ENCODE measurements around the gene GASK1B. TPM values are rescaled to one million over a fixed set of nuclear protein-coding genes. Genes with fewer than 3 reads are reported as not detected.
A peak's percentile ranks its signal among the peaks of the same experiment; 100 is the strongest.

GASK1B gene
- total RNA-seq, 2 donors from 2014 or later, result 147 to 169 TPM

DNA sequence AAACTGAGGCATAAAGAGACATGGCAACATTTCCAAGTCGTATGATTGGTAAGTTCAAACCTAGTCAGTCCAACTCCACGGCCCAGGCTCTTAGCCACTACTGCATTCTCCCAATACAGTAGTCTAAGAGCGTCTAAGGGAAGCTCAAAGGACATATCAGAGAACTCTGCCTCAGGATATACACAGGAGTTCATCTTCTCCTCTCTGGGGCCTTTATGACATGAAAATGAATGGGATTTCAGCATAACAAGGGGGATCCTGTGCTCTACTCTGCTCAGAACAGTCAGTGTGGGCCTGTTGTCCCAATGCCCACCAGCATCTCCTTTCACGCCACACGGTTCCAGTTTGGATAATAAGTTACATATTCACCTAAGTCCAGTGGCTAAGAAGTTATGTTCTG lies 4.2 kb downstream of the GASK1B start:
- Histone ChIP-seq H3K4me3 (peak overlapping the region; percentile 84), H3K27me3 (replicated peaks; ENCODE audit: insufficient read depth) (no peaks in the 10 kb centered on the region), H3K4me1 (ENCODE audit: control insufficient read depth in 1 of 2, low read depth in 2 of 2) (peaks cover 8 to 54% of the 10 kb centered on the region in 2 donors), H3K27ac (peak overlapping the region; percentile 93 to 98), H3K9me3 (no peaks in the 10 kb centered on the region), H3K36me3 (no peaks in the 10 kb centered on the region)
- DNase-seq (ENCODE audit: low spot score), result no peak
- ATAC-seq (ENCODE audit: insufficient number of reproducible peaks, low FRiP score, low read depth), result no peak
- TF ChIP-seq, protein P1, sequence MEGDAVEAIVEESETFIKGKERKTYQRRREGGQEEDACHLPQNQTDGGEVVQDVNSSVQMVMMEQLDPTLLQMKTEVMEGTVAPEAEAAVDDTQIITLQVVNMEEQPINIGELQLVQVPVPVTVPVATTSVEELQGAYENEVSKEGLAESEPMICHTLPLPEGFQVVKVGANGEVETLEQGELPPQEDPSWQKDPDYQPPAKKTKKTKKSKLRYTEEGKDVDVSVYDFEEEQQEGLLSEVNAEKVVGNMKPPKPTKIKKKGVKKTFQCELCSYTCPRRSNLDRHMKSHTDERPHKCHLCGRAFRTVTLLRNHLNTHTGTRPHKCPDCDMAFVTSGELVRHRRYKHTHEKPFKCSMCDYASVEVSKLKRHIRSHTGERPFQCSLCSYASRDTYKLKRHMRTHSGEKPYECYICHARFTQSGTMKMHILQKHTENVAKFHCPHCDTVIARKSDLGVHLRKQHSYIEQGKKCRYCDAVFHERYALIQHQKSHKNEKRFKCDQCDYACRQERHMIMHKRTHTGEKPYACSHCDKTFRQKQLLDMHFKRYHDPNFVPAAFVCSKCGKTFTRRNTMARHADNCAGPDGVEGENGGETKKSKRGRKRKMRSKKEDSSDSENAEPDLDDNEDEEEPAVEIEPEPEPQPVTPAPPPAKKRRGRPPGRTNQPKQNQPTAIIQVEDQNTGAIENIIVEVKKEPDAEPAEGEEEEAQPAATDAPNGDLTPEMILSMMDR (IDR thresholded peaks at IDR 0.05), result no peak

DNA sequence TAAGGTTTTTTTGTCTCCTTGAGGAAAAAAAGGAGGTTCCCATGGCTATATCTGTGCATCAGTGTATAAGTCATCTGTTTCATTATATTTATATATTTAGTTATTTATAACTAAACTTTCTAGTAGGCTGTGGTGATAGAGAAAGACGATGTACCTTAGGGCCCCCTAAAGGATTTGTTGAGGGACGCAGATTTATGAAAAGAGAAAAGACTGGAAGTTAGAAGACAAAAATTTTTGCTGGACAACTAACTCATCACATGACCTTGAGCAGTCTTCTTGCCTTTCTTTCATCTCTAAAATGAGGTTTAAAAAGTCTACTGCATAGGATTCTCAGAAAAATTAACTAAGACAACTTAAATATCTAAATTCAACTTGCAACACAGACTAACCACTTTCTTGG lies 6.1 kb downstream of the GASK1B start:
- no peak for ATAC-seq (ENCODE audit: insufficient number of reproducible peaks, low FRiP score, low read depth)
- H3K27ac ChIP-seq, result peak overlapping the region; percentile 93 to 98
- DNase-seq (ENCODE audit: low spot score), result no peak
- H3K36me3 ChIP-seq, result no peaks in the 10 kb centered on the region
- TF ChIP-seq, protein P1 (IDR thresholded peaks at IDR 0.05), result no peak
- H3K4me1 ChIP-seq (ENCODE audit: control insufficient read depth in 1 of 2, low read depth in 2 of 2), result peaks cover 13 to 64% of the 10 kb centered on the region in 2 donors
- no peaks in the 10 kb centered on the region for H3K9me3 ChIP-seq
- H3K4me3 ChIP-seq, result peak overlapping the region; percentile 84
- H3K27me3 ChIP-seq (replicated peaks; ENCODE audit: insufficient read depth), result no peaks in the 10 kb centered on the region

DNA sequence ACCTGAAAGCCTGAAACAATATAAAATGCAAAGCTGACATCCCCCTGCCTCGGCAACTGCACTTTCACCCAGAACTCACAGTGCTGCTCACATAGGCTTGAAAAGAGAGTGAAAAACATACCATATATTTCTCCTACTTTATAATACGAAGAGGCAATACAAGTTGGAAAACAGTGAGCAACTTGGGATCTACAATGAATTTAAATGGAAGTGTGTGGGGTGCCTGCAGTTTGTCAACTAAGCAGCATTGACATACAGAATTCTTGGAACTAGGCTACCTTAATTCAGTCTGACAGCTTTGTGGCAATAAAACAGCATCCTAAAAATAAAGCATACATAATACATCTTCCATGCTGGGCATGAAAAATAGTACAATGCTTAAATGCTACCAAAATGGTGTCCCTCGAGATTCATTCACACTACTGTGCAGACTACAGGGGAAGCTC lies 8.0 kb downstream of the GASK1B start:
- Histone ChIP-seq H3K4me3 (peak overlapping the region; percentile 84), H3K9me3 (no peaks in the 10 kb centered on the region), H3K4me1 (ENCODE audit: control insufficient read depth in 1 of 2, low read depth in 2 of 2) (peaks cover 16 to 78% of the 10 kb centered on the region in 2 donors), H3K36me3 (no peaks in the 10 kb centered on the region), H3K27me3 (replicated peaks; ENCODE audit: insufficient read depth) (no peaks in the 10 kb centered on the region), H3K27ac (peak overlapping the region; percentile 35 to 93)
- TF ChIP-seq, protein P1 (IDR thresholded peaks at IDR 0.05), result no peak
- DNase-seq (ENCODE audit: low spot score) (no peak), ATAC-seq (ENCODE audit: insufficient number of reproducible peaks, low FRiP score, low read depth) (no peak)

DNA sequence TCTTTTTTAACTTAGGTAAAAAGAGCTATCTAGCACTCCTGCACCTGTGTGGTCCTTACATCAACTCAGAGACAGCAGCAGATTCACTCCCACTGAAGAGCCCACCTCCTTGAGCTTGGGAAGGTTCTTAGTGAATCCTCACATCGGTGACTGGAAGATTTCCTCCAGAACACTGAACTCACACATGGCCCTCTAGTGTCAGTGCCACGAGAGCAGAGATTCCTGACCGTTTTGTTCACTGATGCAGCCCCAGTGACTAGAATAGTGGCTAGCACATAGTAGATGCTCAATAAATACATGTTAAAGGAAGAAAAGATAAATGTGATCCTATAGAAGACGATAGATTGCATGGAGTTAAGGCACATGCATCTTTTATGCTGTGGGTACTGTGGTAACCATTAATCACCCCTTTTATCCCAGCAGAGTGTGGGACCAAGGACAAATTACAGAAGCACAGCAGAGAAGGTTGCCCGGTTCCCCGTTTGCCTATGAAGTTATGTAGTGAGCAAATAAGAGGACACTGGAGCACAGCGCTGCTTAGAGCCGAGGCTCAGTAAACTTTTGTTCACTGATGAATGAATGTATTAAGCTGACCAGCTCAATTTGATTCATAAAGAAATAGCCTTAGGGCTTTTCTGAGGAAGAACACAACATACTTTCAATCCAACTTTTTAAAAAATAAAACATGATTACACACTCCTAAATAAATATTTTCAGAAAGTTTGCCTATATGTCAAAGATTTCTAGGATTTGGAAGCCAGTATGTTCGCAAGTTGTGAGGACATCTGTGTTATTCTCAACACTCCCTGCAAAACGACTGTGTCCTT lies 8.7 kb downstream of the GASK1B start:
- no peak for ATAC-seq (ENCODE audit: insufficient number of reproducible peaks, low FRiP score, low read depth)
- no peak for DNase-seq (ENCODE audit: low spot score)
- Histone ChIP-seq H3K9me3 (no peaks in the 10 kb centered on the region), H3K27me3 (replicated peaks; ENCODE audit: insufficient read depth) (no peaks in the 10 kb centered on the region), H3K4me1 (ENCODE audit: control insufficient read depth in 1 of 2, low read depth in 2 of 2) (peaks cover 18 to 85% of the 10 kb centered on the region in 2 donors), H3K4me3 (peak overlapping the region; percentile 84), H3K36me3 (no peaks in the 10 kb centered on the region), H3K27ac (peak overlapping the region; percentile 35 to 93)
- TF ChIP-seq, protein P1 (IDR thresholded peaks at IDR 0.05), result peak; percentile 8

DNA sequence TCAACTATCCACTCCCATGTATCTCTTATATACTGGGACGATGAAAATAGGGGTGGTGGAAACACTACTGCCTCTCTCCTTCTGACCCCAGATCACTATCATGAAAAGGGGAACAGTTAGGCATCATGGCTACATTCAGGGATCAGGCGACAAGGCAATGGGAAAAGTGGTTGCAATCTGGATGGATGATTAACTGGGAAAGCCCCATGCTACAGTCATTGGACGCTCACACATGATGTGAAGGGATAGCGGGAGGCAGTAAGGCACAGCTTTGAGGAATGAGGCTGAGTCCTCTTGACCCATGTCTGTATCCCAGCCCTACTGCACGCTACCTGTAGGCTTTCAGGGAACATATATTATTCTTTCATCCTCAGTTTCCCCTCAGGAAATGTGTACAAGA lies 10.2 kb downstream of the GASK1B start:
- Histone ChIP-seq H3K27ac (peak overlapping the region; percentile 41 to 93), H3K4me1 (ENCODE audit: control insufficient read depth in 1 of 2, low read depth in 2 of 2) (peaks cover 30 to 88% of the 10 kb centered on the region in 2 donors), H3K36me3 (no peaks in the 10 kb centered on the region), H3K4me3 (no peak overlapping the region), H3K27me3 (replicated peaks; ENCODE audit: insufficient read depth) (no peaks in the 10 kb centered on the region), H3K9me3 (no peaks in the 10 kb centered on the region)
- TF ChIP-seq, protein P1 (IDR thresholded peaks at IDR 0.05), result no peak
- DNase-seq (ENCODE audit: low spot score), result no peak
- no peak for ATAC-seq (ENCODE audit: insufficient number of reproducible peaks, low FRiP score, low read depth)

All from thoracic aorta (tissue), 2 donors.